Activated gamma-delta T cell (primary cell): Measurements from ENCODE around the gene IFI35.
"Not testable (repeated sequence)": the region's sequence is repeated elsewhere in the genome, so short reads cannot be mapped to it uniquely, and the experiment has no call there.

Source experiments
- DNase-seq: peaks from one replicate; lab custom pipeline; 2025; lab: John Stamatoyannopoulos, UW

The IFI35 gene

GRCh38 chr17:42997984-42998938, 8.3 kb upstream of the IFI35 start, which contains the start of gene RPL27:
TSS of gene RPL27 (plus strand) at chr17:42998419. CDS start at chr17:42998751, 332 bp downstream.
- peak; percentile 52 for DNase-seq

DNA sequence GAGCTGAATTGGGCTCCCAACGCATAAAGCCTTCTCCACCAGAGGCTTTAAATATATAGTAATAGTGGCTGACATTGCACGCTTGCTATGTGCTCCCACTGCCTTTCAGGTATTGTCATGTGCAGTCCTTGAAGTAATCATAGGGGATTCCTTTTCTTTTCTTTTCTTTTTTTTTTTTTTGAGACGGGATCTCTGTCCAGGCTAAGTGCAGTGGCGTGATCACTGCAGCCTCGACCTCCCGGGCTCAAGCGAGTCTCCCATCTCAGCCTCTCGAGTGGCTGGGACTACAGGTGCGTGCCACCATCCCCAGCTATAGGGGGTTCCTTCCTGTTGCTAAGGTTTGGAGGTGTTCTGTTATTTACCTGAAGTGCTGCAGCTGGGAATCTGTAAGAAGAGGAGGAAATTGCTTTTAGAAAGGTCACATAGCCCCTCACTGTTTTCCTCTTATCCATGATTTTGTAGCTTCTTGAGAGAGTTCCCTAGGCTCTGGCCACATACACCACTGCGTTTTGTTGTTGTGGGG, 7.5 kb upstream of the IFI35 start:
- DNase-seq, result no peak

DNA sequence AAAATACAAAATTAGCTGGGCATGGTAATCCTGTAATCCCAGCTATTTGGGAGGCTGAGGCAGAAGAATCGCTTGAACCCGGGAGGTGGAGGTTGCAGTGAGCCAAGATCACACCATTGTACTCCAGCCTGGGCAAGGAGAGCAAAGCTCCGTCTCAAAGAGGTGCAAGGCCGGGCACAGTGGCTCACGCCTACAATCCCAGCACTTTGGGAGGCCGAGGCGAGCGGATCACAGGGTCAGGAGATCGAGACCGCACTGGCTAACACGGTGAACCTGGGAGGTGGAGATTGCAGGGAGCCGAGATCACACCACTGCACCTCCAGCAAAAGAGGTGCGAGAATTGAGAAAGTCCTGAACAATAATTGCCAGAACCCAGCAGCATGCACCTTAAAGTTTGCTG, 5.7 kb upstream of the IFI35 start:
- not testable (repeated sequence) for DNase-seq

DNA sequence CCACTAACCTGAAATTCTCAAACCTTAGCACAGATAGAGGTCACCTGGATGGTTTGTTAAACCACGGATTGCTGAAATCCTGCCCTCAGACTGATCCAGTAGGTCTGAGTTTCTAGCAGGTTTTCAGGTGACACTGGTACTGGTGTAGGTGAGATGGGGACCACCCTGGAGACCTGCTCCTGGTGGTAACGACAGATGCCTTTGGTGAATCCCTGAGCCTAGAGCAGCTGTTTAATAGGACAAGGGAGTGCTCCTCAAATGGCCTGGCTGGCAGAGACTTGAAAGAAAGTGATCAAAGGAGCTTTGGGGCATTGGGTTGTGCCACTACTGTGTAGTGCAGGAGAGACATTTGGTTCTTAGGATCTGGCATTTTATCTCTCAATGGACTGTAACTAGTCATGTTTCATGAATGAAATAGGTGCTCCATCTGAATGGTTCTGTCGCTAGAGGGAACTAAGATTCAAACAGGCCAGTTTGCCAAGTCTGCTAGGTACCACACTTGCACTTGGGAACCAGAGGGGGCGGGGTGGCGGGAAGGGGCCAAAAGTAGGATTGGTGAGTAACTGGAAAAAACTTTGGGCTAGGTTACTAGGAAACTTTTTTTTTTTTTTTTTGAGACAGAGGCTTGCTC, 2.9 kb upstream of the IFI35 start:
- DNase-seq, result no peak

DNA sequence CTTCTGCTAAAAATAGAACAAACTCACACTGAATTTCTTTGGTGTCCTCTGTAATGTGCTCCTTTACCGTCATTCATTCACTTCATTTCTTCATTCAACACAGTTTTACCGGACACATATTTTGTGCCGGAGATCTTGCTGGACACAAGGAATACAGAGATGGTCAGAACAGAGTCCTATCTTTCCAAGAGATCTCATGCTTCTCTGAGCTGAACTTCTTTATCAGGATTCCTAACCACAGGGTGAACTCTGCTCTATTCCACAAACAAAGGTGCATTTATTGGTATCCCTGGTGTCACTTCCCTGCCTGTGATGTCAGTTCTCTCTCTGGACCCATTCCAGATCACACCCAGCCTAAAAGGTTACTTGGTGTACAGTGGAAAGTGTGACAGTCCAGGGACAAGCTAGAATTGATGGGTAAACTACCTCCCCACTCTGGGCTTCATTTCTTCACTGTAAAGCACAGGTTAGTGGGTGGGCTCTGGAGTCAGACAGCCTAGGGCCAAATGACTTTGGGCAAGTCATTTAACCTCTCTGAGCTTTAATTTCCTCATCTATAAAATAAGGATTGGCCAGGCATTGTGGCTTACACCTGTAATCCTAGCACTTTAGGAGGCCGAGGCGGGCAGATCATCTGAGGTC, 4.2 kb downstream of the IFI35 start:
- DNase-seq, result no peak

DNA sequence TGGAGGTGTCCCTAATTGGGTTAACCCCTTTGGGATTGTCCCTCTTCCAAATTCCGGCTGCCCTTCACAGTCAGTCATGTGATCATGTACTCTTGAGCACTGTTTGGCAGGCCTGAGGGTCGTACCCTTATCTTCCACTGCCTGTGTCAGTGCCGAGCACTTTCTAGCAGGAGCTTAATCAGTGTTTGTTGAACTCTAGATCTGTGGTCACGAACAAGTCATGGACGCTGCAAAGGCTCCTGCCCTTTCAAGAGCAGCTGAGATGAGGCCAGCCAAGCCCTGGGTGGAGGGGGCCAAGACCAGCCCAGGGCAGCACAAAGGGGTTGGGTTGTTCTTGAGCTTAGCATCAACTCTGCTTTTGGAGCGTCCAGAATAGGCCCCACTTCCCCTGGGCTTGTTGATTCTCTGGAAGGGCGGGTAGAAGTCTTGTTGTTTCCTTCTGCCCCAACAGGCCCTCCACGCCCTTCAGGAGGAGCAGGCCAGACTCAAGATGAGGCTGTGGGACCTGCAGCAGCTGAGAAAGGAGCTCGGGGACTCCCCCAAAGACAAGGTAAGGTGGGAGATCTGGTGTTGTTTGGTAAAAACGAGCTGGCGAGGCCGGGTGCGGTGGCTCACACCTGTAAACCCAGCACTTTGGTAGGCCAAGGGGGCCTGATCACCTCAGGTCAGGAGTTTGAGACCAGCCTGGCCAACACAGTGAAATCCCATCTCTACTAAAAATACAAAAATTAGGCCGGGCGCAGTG, 5.3 kb downstream of the IFI35 start:
- no peak for DNase-seq

- DNase-seq, result no peak
Observed at GRCh38 chr17:43013296-43013695, 6.7 kb downstream of the IFI35 start.

- no peak for DNase-seq
Observed at GRCh38 chr17:43014020-43014648, 7.5 kb downstream of the IFI35 start.

- no peak for DNase-seq
Observed at GRCh38 chr17:43014649-43015542, 8.3 kb downstream of the IFI35 start.

GRCh38 chr17:43015579-43015978, 9.0 kb downstream of the IFI35 start:
- no peak for DNase-seq

GRCh38 chr17:43016216-43016615, 9.6 kb downstream of the IFI35 start:
- no peak for DNase-seq

GRCh38 chr17:43018008-43018853, 11.6 kb downstream of the IFI35 start:
- no peak for DNase-seq

DNA sequence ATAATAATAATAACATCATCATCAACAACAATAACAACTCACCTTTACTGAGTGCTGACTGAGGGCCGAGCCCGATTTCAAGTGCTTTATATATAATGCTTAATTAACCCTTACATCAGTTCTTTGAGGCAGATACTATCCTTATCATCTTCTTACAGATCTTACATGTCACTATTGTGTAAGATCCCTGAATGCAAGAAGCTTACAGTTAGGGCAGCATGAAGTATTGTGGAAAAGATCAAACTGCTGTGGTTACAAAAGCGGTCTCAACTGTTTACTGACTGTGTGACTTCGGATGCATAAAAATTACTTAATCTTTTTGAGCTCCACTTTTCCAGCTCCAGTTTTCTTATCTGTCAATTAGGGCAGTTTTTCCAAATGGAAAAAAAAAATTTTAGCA, 12.3 kb downstream of the IFI35 start:
- DNase-seq, result no peak

DNA sequence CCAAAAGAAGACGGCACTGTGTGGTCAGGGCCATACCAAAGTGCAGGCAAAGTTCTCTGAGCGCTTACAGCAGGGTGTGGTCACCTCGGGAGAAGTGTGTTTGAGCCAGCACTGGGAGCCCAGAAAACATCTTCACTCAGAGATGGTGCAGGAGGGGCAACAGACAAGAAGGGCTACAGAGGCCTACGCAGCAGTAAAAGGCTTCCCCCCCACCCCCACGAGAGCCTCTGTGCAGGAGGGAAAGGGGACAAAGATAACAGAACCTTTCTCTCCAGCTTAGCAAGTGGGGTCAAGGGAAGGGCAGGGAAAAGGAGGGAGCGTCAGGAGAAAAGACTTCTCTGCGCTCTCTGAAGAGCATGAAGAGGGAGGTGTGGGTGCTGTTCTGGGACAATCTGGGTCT, 12.8 kb downstream of the IFI35 start:
- DNase-seq, result no peak

- no peak for DNase-seq
Observed at GRCh38 chr17:43020030-43020621, 13.5 kb downstream of the IFI35 start.

- DNase-seq, result no peak
Observed at GRCh38 chr17:43020789-43021740, 14.5 kb downstream of the IFI35 start.

DNA sequence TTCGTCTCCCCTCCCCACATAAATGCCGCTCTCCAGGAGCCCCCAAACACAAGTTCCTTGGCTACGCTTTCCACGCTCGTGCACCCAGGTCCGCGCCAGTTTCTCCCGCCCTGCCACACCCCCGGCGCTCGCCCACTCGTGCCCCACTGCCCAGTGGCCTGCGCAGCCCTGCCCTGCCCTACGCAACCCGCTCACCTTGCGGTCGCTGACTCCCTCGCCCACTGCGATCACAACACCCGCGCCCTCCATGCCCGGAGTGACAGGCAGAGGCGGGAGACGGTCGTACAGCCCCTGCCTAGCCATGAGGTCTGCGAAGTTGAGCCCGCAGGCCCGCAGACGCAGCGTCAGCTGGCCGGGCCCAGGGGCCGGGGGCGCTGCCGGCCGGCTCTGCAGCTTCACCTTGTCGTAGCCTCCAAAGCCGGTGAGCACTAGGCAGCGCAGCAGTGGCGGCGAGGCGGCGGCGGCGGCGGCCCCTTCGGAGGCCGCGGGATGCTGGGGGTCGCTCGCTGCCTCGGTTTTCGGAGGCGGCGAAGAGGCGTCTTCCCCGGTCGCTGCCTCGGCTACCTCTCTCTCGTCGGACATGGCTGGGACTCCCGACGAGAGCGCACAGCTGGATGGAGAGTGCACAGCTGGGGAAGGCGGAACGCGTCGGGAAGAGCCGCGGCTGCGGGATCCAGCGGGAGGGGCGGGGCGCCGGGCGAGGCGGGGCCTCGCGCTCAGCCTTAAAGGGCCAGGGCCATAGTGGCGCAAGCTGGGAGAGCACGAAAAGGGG, 15.3 kb downstream of the IFI35 start, which contains the start of gene VAT1:
Gene VAT1 (minus strand): TSS at position 645 of the 772 bp plus-strand sequence. CDS start 63 bp downstream, at position 582.
- peak; percentile 48 for DNase-seq
